RWPE1 (cell line): Measurements from ENCODE around the gene STAC2.
A peak's percentile ranks its signal among the peaks of the same experiment; 100 is the strongest.

Experiments
- CTCF ChIA-PET: fragments of 350-600 bp; sonication (Branson Sonifier 250); formaldehyde crosslinking; extraction: SDS; loops from one replicate; lab custom pipeline; 2021; lab: Yijun Ruan, JAX
- POLR2A ChIA-PET: fragments of 400-600 bp; formaldehyde crosslinking; extraction: SDS; loops from one replicate; lab custom pipeline; 2020; ENCODE audit warnings: antibody characterized with exemption; ENCODE audit not compliant: low non-redundant PET; lab: Yijun Ruan, JAX
- DNase-seq: peaks from one replicate; pipeline ENCODE4 v3.0.0; 2012; ENCODE audit warnings: low spot score
- H3K27ac ChIP-seq: fragments of 450-650 bp; 2 replicates; pipeline ENCODE4 v1.5.1; 2017
- CTCF ChIP-seq: fragments of 450-650 bp; conservative IDR thresholded peaks from 2 replicates; pipeline ENCODE4 v1.5.1; 2017; ENCODE audit warnings: low read depth, mild to moderate bottlenecking

The STAC2 gene

GRCh38 chr17:39222151-39222550, 3.6 kb downstream of the STAC2 start:
- no peak for DNase-seq
- TF ChIP-seq CTCF, result no peak
- POLR2A ChIA-PET, result no interaction called here
- H3K27ac ChIP-seq, result no peak overlapping the region; the same call in 1 of the 2 replicates
- CTCF ChIA-PET, result interaction anchor here (0.6 kb wide), 1 partner anchor 20 kb away, joined by 3 read pairs; no protein-coding TSS in a partner anchor

- H3K27ac ChIP-seq, result no peak overlapping the region; the same call in 1 of the 2 replicates
- DNase-seq, result no peak
- no peak for TF ChIP-seq CTCF
- POLR2A ChIA-PET, result no interaction called here
- CTCF ChIA-PET, result no interaction called here
Observed at GRCh38 chr17:39221572-39221971, 4.2 kb downstream of the STAC2 start.

GRCh38 chr17:39219647-39220154, 6.0 kb downstream of the STAC2 start:
- POLR2A ChIA-PET, result no interaction called here
- no peak for DNase-seq

GRCh38 chr17:39218906-39219305, 6.8 kb downstream of the STAC2 start:
- CTCF ChIA-PET, result interaction anchor here (0.5 to 0.7 kb wide), 4 partner anchors 25 to 246 kb away, joined by 3 to 4 read pairs (median 4); no protein-coding TSS in a partner anchor

More at GRCh38 chr17:39219647-39220154, 6.0 kb downstream of the STAC2 start:
- no peak for TF ChIP-seq CTCF
- H3K27ac ChIP-seq, result no peak overlapping the region
- CTCF ChIA-PET, result no interaction called here

GRCh38 chr17:39217734-39218369, 7.9 kb downstream of the STAC2 start:
- CTCF ChIA-PET, result interaction anchor here (0.6 to 0.8 kb wide), 3 partner anchors 27 to 1808 kb away, joined by 3 to 5 read pairs (median 3); no protein-coding TSS in a partner anchor
- no peak for TF ChIP-seq CTCF
- no peak for DNase-seq
- no peak overlapping the region for H3K27ac ChIP-seq
- POLR2A ChIA-PET, result no interaction called here

More at GRCh38 chr17:39218906-39219305, 6.8 kb downstream of the STAC2 start:
- POLR2A ChIA-PET, result no interaction called here
- no peak for TF ChIP-seq CTCF
- H3K27ac ChIP-seq, result no peak overlapping the region
- DNase-seq, result no peak

- TF ChIP-seq CTCF, result no peak
- peak; percentile 53 for DNase-seq
- POLR2A ChIA-PET, result no interaction called here
- CTCF ChIA-PET, result interaction anchor here (0.6 to 1.9 kb wide), 2 partner anchors 20 to 31 kb away, joined by 3 to 6 read pairs; no protein-coding TSS in a partner anchor
- peak overlapping the region; percentile 78 for H3K27ac ChIP-seq
Observed at GRCh38 chr17:39213852-39214251, 11.9 kb downstream of the STAC2 start.
